Chondrocyte (in vitro differentiated cells): Measurements from ENCODE around the gene CNKSR3. TPM values are rescaled to one million over a fixed set of nuclear protein-coding genes. Genes with fewer than 3 reads are reported as not detected.

Experiments used
- DNase-seq: peaks from one replicate; pipeline ENCODE4 v3.0.0; 2021; ENCODE audit warnings: mixed read lengths, low spot score
- H3K27ac Mint-ChIP-seq: one replicate; pipeline ENCODE4 v1.8.0; 2021; ENCODE audit warnings: mild to moderate bottlenecking, moderate library complexity, mixed read lengths; ENCODE audit not compliant: unreplicated experiment
- H3K27me3 Mint-ChIP-seq: 2 replicates; pipeline ENCODE4 v1.8.0; 2021; ENCODE audit warnings: low read depth, mixed read lengths
- H3K36me3 Mint-ChIP-seq: 2 replicates; pipeline ENCODE4 v1.8.0; 2021; ENCODE audit warnings: low read depth, mixed read lengths
- H3K4me1 Mint-ChIP-seq: 2 replicates; pipeline ENCODE4 v1.8.0; 2021; ENCODE audit warnings: low read depth, mild to moderate bottlenecking, mixed read lengths
- H3K4me3 Mint-ChIP-seq: one replicate; pipeline ENCODE4 v1.8.0; 2021; ENCODE audit warnings: mild to moderate bottlenecking, moderate library complexity, mixed read lengths; ENCODE audit not compliant: unreplicated experiment
- H3K9me3 Mint-ChIP-seq: 2 replicates; pipeline ENCODE4 v1.8.0; 2021; ENCODE audit warnings: low read depth, mixed read lengths
- total RNA-seq: library from RNA; stranded (reverse); gene quantifications from 3 replicates; pipeline ENCODE4 v1.2.1, GENCODE V29; 2021
- TF ChIP-seq, protein P1 (sequence below): fragments of 200-600 bp; sonication (generic); IDR thresholded peaks from 2 replicates; pipeline ENCODE4 v1.5.0; 2021; ENCODE audit warnings: antibody characterized with exemption, mild to moderate bottlenecking, moderate library complexity

Gene CNKSR3
- total RNA-seq, 1 donor from 2014 or later = 14.2 TPM

DNA sequence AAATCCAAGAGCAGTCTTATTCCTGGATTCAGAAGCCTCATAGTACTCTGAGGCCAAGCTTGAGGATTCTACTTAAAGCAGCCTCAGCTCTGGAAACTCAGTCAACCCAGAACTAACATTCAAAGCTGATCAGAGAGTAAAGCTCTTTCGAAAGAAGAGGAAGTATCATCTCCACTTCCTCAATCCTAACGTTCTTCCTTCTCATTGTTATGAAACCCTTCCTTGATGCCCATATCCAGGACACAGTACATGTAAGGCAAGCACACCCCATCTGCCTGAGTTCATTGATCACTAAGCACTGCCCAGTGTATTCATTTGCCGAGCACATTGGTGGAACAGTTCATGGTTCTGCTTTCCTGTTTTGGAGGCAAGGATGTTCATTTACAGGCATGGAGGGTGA lies 153.8 kb downstream of the CNKSR3 start, which contains the start of gene IPCEF1:
Gene IPCEF1, minus strand, starts transcription at position 114 of the 400 bp plus-strand sequence. CDS start 90,856 bp downstream, outside the sequence.
- Mint-ChIP-seq H3K4me3 (no peak within 1 kb of the TSS), H3K27me3 (no peaks in the 10 kb centered on the region), H3K36me3 (no peaks in the 10 kb centered on the region), H3K4me1 (peaks cover 5% of the 10 kb centered on the region), H3K27ac (no peak within 1 kb of the TSS), H3K9me3 (no peaks in the 10 kb centered on the region)
- DNase-seq = no peak
- TF ChIP-seq, protein P1, sequence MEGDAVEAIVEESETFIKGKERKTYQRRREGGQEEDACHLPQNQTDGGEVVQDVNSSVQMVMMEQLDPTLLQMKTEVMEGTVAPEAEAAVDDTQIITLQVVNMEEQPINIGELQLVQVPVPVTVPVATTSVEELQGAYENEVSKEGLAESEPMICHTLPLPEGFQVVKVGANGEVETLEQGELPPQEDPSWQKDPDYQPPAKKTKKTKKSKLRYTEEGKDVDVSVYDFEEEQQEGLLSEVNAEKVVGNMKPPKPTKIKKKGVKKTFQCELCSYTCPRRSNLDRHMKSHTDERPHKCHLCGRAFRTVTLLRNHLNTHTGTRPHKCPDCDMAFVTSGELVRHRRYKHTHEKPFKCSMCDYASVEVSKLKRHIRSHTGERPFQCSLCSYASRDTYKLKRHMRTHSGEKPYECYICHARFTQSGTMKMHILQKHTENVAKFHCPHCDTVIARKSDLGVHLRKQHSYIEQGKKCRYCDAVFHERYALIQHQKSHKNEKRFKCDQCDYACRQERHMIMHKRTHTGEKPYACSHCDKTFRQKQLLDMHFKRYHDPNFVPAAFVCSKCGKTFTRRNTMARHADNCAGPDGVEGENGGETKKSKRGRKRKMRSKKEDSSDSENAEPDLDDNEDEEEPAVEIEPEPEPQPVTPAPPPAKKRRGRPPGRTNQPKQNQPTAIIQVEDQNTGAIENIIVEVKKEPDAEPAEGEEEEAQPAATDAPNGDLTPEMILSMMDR = no peak

- Mint-ChIP-seq H3K27ac (no peak overlapping the region), H3K27me3 (no peaks in the 10 kb centered on the region), H3K36me3 (no peaks in the 10 kb centered on the region), H3K4me3 (no peak overlapping the region), H3K9me3 (no peaks in the 10 kb centered on the region), H3K4me1 (peaks cover 5% of the 10 kb centered on the region)
- TF ChIP-seq, protein P1 = no peak
- DNase-seq = no peak
Observed at GRCh38 chr6:154356113-154356512, 154.4 kb downstream of the CNKSR3 start.

DNA sequence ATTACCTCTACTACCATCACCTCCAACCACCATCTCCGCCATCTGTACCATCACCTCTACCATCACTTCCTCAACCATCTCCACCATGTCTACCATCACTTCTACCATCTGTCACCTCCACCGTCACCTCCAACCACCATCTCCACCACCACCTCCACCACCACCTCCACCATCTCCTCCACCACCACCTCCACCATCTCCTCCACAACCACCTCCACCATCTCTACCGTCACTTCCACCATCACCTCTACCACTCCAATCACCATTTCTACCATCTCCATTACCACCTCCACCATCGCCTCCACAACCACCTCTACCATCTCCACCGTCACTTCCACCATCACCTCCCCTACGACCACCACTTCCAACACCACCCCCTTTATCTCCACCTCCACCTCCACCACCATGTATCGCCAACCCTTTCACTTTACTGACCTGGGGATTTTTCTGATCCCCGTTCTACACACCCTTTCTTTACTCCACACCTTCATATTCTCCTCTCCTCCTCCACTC lies 156.2 kb downstream of the CNKSR3 start:
- Mint-ChIP-seq H3K4me3 (no peak overlapping the region), H3K9me3 (no peaks in the 10 kb centered on the region), H3K27ac (no peak overlapping the region), H3K27me3 (no peaks in the 10 kb centered on the region), H3K36me3 (no peaks in the 10 kb centered on the region), H3K4me1 (peaks cover 5% of the 10 kb centered on the region)
- TF ChIP-seq, protein P1 = no peak
- no peak for DNase-seq

DNA sequence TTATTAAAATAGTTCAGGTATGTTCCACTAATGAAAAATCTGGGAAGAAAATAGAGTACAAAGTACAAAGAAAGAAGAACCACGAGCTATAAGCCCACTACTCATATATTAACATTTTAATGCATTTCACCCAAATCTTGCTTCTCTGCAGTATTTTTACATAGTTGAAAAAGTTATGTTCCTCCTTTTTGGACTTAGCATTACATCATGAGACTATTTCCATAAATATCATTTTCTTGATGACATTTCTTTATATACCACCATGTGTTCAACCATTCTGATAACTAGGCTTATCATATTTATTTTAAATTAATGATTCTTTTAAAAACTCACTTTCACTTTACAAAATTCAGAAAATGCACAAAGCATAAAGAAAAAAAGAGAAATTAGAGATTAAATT lies 156.9 kb downstream of the CNKSR3 start:
- Mint-ChIP-seq H3K9me3 (no peaks in the 10 kb centered on the region), H3K27me3 (no peaks in the 10 kb centered on the region), H3K36me3 (no peaks in the 10 kb centered on the region), H3K4me3 (no peak overlapping the region), H3K4me1 (peaks cover 5% of the 10 kb centered on the region), H3K27ac (no peak overlapping the region)
- TF ChIP-seq, protein P1 = no peak
- DNase-seq = no peak

DNA sequence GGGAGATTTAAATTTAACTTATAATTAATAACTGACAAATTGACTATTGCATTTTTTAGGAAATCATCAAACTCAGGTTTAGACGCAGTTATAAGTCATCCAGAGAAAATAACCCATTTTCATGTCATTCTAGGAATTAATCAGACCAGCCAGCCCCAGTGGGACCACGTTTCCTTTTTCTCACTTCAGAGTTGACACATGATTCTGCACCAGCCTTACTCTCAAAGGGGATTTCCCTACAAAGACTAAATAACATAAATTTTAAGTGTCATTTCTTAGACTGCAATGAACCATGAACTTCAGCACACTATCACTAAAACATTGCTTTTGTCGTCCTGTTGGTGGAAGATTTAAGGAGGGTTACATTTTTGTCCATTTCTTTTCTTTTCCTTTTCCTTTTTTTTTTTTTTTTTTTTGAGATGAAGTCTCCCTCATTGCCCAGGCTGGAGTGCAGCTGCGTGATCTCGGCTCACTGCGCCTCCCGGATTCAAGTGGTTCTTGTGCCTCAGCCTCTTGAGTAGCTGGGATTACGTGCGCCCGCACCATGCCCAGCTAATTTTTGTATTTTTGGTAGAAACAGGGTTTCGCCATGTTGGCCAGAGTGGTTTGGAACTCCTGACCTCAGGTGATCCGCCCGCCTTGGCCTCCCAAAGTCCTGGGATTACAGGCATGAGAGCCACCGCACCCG lies 157.4 kb downstream of the CNKSR3 start:
- H3K4me1 Mint-ChIP-seq = peaks cover 5% of the 10 kb centered on the region
- H3K27ac Mint-ChIP-seq = no peak overlapping the region
- TF ChIP-seq, protein P1 = no peak
- no peaks in the 10 kb centered on the region for H3K27me3 Mint-ChIP-seq
- no peak for DNase-seq
- H3K9me3 Mint-ChIP-seq = no peaks in the 10 kb centered on the region
- H3K36me3 Mint-ChIP-seq = no peaks in the 10 kb centered on the region
- H3K4me3 Mint-ChIP-seq = no peak overlapping the region
